Measurements from ENCODE around the gene RGS10. TPM values are rescaled to one million over a fixed set of nuclear protein-coding genes. Genes with fewer than 3 reads are reported as not detected.

Gene RGS10
- total RNA-seq, 2 donors from 2014 or later = 17.8 to 23.6 TPM

GRCh38 chr10:119496273-119496672, 46.2 kb downstream of the RGS10 start:
- intact Hi-C loops (cut with DNase I) = no loop called here
- no peak overlapping the region for H3K9ac ChIP-seq (ENCODE audit: low read depth in 2 of 2, low read length in 2 of 2)

GRCh38 chr10:119495545-119495944, 47.0 kb downstream of the RGS10 start:
- peak overlapping the region; percentile 19 for H3K27ac ChIP-seq
- H3K4me3 ChIP-seq = no peak overlapping the region
- DNase-seq = no peak
- no peaks in the 10 kb centered on the region for H3K4me1 ChIP-seq
- TF ChIP-seq CTCF (IDR thresholded peaks at IDR 0.05) = no peak
- H3K9ac ChIP-seq (ENCODE audit: low read depth in 2 of 2, low read length in 2 of 2) = no peak overlapping the region
- H3K36me3 ChIP-seq = no peaks in the 10 kb centered on the region
- intact Hi-C loops (cut with DNase I) = no loop called here
- H3K9me3 ChIP-seq = no peaks in the 10 kb centered on the region
- no peaks in the 10 kb centered on the region for H3K27me3 ChIP-seq

More at GRCh38 chr10:119496273-119496672, 46.2 kb downstream of the RGS10 start:
- Histone ChIP-seq H3K4me3 (no peak overlapping the region), H3K4me1 (no peaks in the 10 kb centered on the region), H3K36me3 (no peaks in the 10 kb centered on the region), H3K27me3 (no peaks in the 10 kb centered on the region), H3K27ac (no peak overlapping the region), H3K9me3 (no peaks in the 10 kb centered on the region)
- no peak for TF ChIP-seq CTCF (IDR thresholded peaks at IDR 0.05)
- DNase-seq = no peak

DNA sequence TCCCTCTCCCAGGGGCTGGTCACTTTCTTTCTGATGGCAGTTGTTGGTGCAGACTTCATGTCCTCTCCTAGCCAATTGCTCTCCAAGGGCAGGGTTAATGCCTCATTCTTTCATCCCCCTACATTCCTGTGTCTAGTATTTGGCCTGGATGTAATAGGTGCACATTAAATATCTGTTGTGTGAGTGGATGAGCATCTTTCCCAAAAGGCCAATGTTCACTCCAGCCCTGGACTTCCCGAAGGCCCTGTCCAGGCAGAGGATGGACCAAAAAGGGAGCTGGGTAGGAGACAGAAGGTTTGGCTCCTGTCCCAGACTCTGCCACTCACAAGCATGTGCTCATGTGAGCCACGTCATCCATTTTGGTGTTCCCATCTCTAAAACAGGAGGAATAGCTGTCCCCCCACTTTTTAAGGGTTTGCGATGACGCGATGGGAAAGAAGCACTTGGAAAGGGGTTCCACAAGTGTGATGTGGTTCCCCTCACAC, 47.5 kb downstream of the RGS10 start:
- no peak overlapping the region for H3K4me3 ChIP-seq
- no peaks in the 10 kb centered on the region for H3K27me3 ChIP-seq
- H3K36me3 ChIP-seq = no peaks in the 10 kb centered on the region
- no peak for TF ChIP-seq CTCF (IDR thresholded peaks at IDR 0.05)
- H3K9ac ChIP-seq (ENCODE audit: low read depth in 2 of 2, low read length in 2 of 2) = no peak overlapping the region
- intact Hi-C loops (cut with DNase I) = no loop called here
- no peak for DNase-seq
- no peaks in the 10 kb centered on the region for H3K4me1 ChIP-seq
- H3K27ac ChIP-seq = peak overlapping the region; percentile 19
- no peaks in the 10 kb centered on the region for H3K9me3 ChIP-seq

DNA sequence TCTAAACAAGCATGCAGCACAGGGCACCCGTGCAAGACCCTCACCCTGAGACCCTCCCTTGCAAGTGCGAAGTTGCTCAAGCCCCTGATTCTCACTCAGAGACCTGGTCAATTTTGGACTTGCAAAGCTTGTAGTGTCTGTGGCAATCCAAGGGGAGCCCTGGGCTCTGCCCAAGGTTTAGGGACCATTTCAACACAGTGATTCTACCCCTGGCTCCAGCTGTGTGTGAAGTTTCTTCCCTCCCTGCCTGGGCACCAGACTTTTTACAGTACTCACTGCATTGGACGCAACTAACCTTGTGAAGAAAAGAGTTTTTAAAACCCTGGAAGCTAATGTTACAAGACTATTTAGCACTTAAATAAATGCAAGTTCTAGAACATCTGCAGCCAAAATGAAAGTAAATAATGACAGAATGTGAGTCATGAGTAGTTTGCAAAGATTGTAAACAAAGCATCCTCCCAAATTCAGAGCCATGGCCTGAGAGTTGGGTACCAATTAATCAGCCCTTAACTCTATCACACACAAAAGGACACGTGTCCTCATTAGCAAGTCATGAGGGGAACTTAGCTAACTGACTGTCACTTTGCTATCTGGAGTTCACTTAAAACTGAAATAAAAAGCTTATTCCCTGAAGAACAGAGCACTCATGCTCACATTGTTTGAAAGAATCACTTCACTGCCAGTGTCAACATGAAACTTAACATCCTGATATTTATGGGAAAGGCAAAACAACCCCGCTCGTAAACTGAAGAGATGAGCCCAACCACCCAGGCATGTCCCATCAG, 48.1 kb downstream of the RGS10 start:
- Histone ChIP-seq H3K9ac (ENCODE audit: low read depth in 2 of 2, low read length in 2 of 2) (peak overlapping the region in 1 of 2 donors; percentile 41), H3K9me3 (no peaks in the 10 kb centered on the region), H3K27me3 (no peaks in the 10 kb centered on the region), H3K27ac (peak overlapping the region; percentile 19), H3K4me3 (no peak overlapping the region), H3K4me1 (peaks cover 4% of the 10 kb centered on the region), H3K36me3 (no peaks in the 10 kb centered on the region)
- intact Hi-C loops (cut with DNase I) = no loop called here
- DNase-seq = no peak
- TF ChIP-seq CTCF (IDR thresholded peaks at IDR 0.05) = no peak

GRCh38 chr10:119493155-119493554, 49.4 kb downstream of the RGS10 start:
- intact Hi-C loops (cut with DNase I) = no loop called here
- no peaks in the 10 kb centered on the region for H3K36me3 ChIP-seq
- H3K27ac ChIP-seq = no peak overlapping the region

More at GRCh38 chr10:119493155-119493554, 49.4 kb downstream of the RGS10 start:
- H3K27me3 ChIP-seq = no peaks in the 10 kb centered on the region
- TF ChIP-seq CTCF (IDR thresholded peaks at IDR 0.05) = no peak
- H3K9me3 ChIP-seq = no peaks in the 10 kb centered on the region
- no peak overlapping the region for H3K4me3 ChIP-seq
- DNase-seq = no peak
- H3K4me1 ChIP-seq = peaks cover 4% of the 10 kb centered on the region
- no peak overlapping the region for H3K9ac ChIP-seq (ENCODE audit: low read depth in 2 of 2, low read length in 2 of 2)

Data from colonic mucosa (tissue), 4 donors.